Activated naive CD8-positive, alpha-beta T cell treated with anti-CD3 and anti-CD28 coated beads for 36 hours (primary cell): ENCODE results near the gene SCN1A. TPM values are rescaled to one million over a fixed set of nuclear protein-coding genes. Genes with fewer than 3 reads are reported as not detected.

Experiments
- DNase-seq: peaks from one replicate; pipeline ENCODE4 v3.0.0; 2021
- H3K27ac Mint-ChIP-seq: one replicate; pipeline ENCODE4 v1.8.0; 2022; ENCODE audit warnings: mild to moderate bottlenecking, moderate library complexity, mixed read lengths
- H3K27me3 Mint-ChIP-seq: one replicate; pipeline ENCODE4 v1.8.0; 2022; ENCODE audit warnings: mild to moderate bottlenecking, mixed read lengths
- H3K36me3 Mint-ChIP-seq: one replicate; pipeline ENCODE4 v1.8.0; 2021; ENCODE audit warnings: mild to moderate bottlenecking, mixed read lengths
- H3K4me1 Mint-ChIP-seq: one replicate; pipeline ENCODE4 v1.8.0; 2021; ENCODE audit warnings: mixed read lengths
- H3K4me3 Mint-ChIP-seq: one replicate; pipeline ENCODE4 v1.8.0; 2022; ENCODE audit warnings: mild to moderate bottlenecking, moderate library complexity, mixed read lengths
- H3K9me3 Mint-ChIP-seq: one replicate; pipeline ENCODE4 v1.8.0; 2022; ENCODE audit warnings: mixed read lengths
- total RNA-seq, 2 experiments: library from RNA; stranded (reverse); gene quantifications; one replicate each; pipeline ENCODE4 v1.2.3, GENCODE V29; 2021

The SCN1A gene
- not detected for total RNA-seq

GRCh38 chr2:166127217-166128155, at the start of gene SCN1A:
Gene SCN1A, minus strand, starts transcription at chr2:166128020. Its CDS starts 54,399 bp downstream, at chr2:166073621.
- no peak within 1 kb of the TSS for H3K27ac Mint-ChIP-seq
- H3K27me3 Mint-ChIP-seq = peaks cover 15% of the 10 kb centered on the region
- H3K4me3 Mint-ChIP-seq = no peak within 1 kb of the TSS
- no peaks in the 10 kb centered on the region for H3K9me3 Mint-ChIP-seq
- no peaks in the 10 kb centered on the region for H3K36me3 Mint-ChIP-seq
- no peak for DNase-seq
- H3K4me1 Mint-ChIP-seq = no peaks in the 10 kb centered on the region

- no peak for DNase-seq
- Mint-ChIP-seq H3K9me3 (no peaks in the 10 kb centered on the region), H3K27me3 (peaks cover 10% of the 10 kb centered on the region), H3K4me1 (no peaks in the 10 kb centered on the region), H3K4me3 (no peak overlapping the region), H3K36me3 (no peaks in the 10 kb centered on the region), H3K27ac (no peak overlapping the region)
These were observed 45.4 kb upstream of the SCN1A start for GRCh38 chr2:166173263-166173662.

DNA sequence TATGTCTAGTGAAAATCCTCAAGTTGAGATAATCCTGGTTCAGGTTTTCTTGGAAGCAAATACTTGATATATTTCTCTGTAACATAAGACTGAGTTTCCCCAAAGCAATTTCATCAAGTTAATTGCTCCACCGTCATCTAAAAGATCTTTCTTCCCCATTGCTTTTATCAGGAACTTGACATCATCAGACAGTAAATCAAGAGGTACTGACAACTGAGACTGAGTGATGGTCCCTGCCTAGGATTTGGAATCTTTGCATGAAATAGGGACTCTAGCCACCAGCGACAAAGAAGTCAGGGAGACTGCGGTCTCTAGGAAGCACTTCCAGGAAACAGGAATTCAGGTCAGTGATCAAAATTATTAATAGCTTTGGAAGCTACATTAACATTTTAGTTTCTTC, 43.4 kb upstream of the SCN1A start:
- no peaks in the 10 kb centered on the region for H3K36me3 Mint-ChIP-seq
- H3K9me3 Mint-ChIP-seq = no peaks in the 10 kb centered on the region
- H3K27ac Mint-ChIP-seq = no peak overlapping the region
- H3K27me3 Mint-ChIP-seq = peaks cover 15% of the 10 kb centered on the region
- H3K4me3 Mint-ChIP-seq = no peak overlapping the region
- no peaks in the 10 kb centered on the region for H3K4me1 Mint-ChIP-seq
- no peak for DNase-seq

GRCh38 chr2:166170356-166170755, 42.5 kb upstream of the SCN1A start:
- no peaks in the 10 kb centered on the region for H3K4me1 Mint-ChIP-seq
- no peak for DNase-seq
- H3K9me3 Mint-ChIP-seq = no peaks in the 10 kb centered on the region
- H3K4me3 Mint-ChIP-seq = no peak overlapping the region
- H3K27me3 Mint-ChIP-seq = peaks cover 17% of the 10 kb centered on the region
- no peaks in the 10 kb centered on the region for H3K36me3 Mint-ChIP-seq
- H3K27ac Mint-ChIP-seq = no peak overlapping the region

DNA sequence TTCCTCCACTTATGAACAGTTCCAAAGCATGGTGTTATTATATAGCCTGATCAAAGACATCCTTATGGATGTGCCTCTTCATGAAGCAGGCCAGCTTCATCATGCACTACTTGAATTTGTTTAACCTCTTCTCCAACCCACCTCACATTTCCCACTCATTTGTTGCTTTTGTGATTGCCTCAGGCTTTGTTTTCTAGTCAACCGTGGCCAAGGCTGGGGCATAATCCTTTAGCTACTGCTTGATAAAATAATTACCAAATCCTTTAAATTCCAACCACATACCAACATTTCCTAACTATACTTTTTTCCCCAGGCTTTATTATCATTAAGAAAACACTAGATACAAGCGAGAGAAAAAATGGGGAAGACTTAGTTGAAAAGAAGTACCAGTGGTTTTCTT, 39.6 kb upstream of the SCN1A start:
- Mint-ChIP-seq H3K36me3 (no peaks in the 10 kb centered on the region), H3K4me1 (no peaks in the 10 kb centered on the region), H3K27me3 (peaks cover 17% of the 10 kb centered on the region), H3K27ac (no peak overlapping the region), H3K9me3 (no peaks in the 10 kb centered on the region), H3K4me3 (no peak overlapping the region)
- DNase-seq = no peak

GRCh38 chr2:166163775-166164174, 36.0 kb upstream of the SCN1A start:
- no peaks in the 10 kb centered on the region for H3K9me3 Mint-ChIP-seq
- H3K4me3 Mint-ChIP-seq = no peak overlapping the region
- no peak overlapping the region for H3K27ac Mint-ChIP-seq
- no peaks in the 10 kb centered on the region for H3K36me3 Mint-ChIP-seq
- peaks cover 17% of the 10 kb centered on the region for H3K27me3 Mint-ChIP-seq
- DNase-seq = no peak
- no peaks in the 10 kb centered on the region for H3K4me1 Mint-ChIP-seq

GRCh38 chr2:166158546-166158945, 30.7 kb upstream of the SCN1A start:
- DNase-seq = no peak
- no peaks in the 10 kb centered on the region for H3K36me3 Mint-ChIP-seq
- no peaks in the 10 kb centered on the region for H3K4me1 Mint-ChIP-seq
- peaks cover 6% of the 10 kb centered on the region for H3K27me3 Mint-ChIP-seq
- H3K9me3 Mint-ChIP-seq = no peaks in the 10 kb centered on the region
- no peak overlapping the region for H3K4me3 Mint-ChIP-seq
- no peak overlapping the region for H3K27ac Mint-ChIP-seq

DNA sequence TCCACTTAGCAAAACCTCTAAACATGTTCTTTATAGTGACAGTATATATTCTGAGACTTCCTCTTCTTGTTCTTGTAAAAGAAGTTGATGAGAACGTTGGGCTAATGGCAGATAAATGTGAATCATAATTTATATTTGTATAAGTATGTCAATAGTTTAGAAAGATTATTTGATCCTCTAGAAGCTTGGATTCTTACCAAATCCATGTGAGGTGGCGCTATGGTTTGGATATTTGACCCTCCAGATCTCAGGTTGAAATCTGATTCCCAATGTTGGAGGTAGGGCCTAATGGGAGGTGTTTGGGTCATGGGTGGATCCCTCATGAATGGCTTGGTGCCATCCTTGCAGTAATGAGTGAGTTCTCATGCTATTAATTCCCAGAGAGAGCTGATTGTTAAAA, 29.8 kb upstream of the SCN1A start:
- Mint-ChIP-seq H3K36me3 (no peaks in the 10 kb centered on the region), H3K27me3 (peaks cover 11% of the 10 kb centered on the region), H3K4me3 (no peak overlapping the region), H3K9me3 (no peaks in the 10 kb centered on the region), H3K27ac (no peak overlapping the region), H3K4me1 (no peaks in the 10 kb centered on the region)
- no peak for DNase-seq

DNA sequence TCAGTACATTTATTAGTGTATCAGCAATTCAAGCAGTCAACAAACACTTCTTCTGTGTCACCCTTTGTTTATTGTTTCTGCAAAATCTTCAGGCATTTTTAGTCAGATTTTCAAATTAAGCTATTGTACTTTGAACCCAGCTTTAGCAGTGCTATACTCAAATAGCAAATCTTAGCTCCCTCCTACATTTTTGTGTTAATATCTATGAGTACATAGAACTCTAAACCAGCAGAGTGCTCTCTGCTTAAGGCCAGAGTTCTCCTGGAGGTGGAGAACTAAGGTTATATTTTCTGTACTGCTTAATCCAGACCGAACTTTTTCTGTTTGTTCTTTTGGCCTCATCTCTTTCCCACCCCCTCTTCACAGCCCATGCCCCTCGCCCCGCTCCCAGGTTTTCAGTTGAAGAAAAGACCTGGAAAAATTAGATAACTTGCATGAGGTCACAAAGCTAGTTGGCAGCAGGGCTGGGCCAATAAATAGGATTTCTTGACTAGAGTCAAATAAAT, 29.2 kb upstream of the SCN1A start:
- Mint-ChIP-seq H3K27me3 (peaks cover 11% of the 10 kb centered on the region), H3K36me3 (no peaks in the 10 kb centered on the region), H3K9me3 (no peaks in the 10 kb centered on the region), H3K27ac (no peak overlapping the region), H3K4me3 (no peak overlapping the region), H3K4me1 (no peaks in the 10 kb centered on the region)
- no peak for DNase-seq

GRCh38 chr2:166155589-166155988, 27.8 kb upstream of the SCN1A start:
- no peak for DNase-seq
- no peaks in the 10 kb centered on the region for H3K4me1 Mint-ChIP-seq
- H3K27ac Mint-ChIP-seq = no peak overlapping the region
- H3K27me3 Mint-ChIP-seq = peaks cover 11% of the 10 kb centered on the region
- no peak overlapping the region for H3K4me3 Mint-ChIP-seq
- H3K9me3 Mint-ChIP-seq = no peaks in the 10 kb centered on the region
- H3K36me3 Mint-ChIP-seq = no peaks in the 10 kb centered on the region

- H3K36me3 Mint-ChIP-seq = no peaks in the 10 kb centered on the region
- no peaks in the 10 kb centered on the region for H3K4me1 Mint-ChIP-seq
- no peaks in the 10 kb centered on the region for H3K9me3 Mint-ChIP-seq
- H3K27me3 Mint-ChIP-seq = peaks cover 10% of the 10 kb centered on the region
- no peak overlapping the region for H3K27ac Mint-ChIP-seq
- no peak for DNase-seq
- H3K4me3 Mint-ChIP-seq = no peak overlapping the region
These were observed 27.0 kb upstream of the SCN1A start for GRCh38 chr2:166154685-166155338.

DNA sequence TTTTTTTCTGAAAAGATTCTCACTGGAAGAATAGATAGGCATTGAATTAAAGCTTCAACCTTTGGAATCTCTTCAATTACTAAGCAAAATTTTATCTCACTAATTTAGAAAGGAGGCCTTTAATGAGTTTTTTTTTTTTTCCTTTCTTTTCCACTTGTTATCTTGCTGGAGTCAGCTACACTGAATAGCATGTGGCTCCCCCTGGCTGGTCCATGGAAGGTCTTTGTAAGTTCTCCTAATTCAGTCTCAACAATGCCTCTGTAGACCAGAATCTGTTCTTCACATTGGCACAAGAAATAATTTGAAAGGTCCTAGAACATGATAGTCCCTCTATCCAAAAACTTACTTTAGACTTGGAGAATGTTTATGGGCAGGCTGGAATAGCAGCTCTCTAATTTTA, 24.2 kb upstream of the SCN1A start:
- H3K4me3 Mint-ChIP-seq = no peak overlapping the region
- H3K27ac Mint-ChIP-seq = no peak overlapping the region
- no peak for DNase-seq
- no peaks in the 10 kb centered on the region for H3K36me3 Mint-ChIP-seq
- no peaks in the 10 kb centered on the region for H3K4me1 Mint-ChIP-seq
- no peaks in the 10 kb centered on the region for H3K9me3 Mint-ChIP-seq
- peaks cover 12% of the 10 kb centered on the region for H3K27me3 Mint-ChIP-seq

GRCh38 chr2:166148500-166149400, 20.9 kb upstream of the SCN1A start:
- no peak overlapping the region for H3K27ac Mint-ChIP-seq
- H3K4me3 Mint-ChIP-seq = no peak overlapping the region
- no peak for DNase-seq
- H3K9me3 Mint-ChIP-seq = no peaks in the 10 kb centered on the region
- no peaks in the 10 kb centered on the region for H3K4me1 Mint-ChIP-seq
- peaks cover 12% of the 10 kb centered on the region for H3K27me3 Mint-ChIP-seq
- H3K36me3 Mint-ChIP-seq = no peaks in the 10 kb centered on the region

GRCh38 chr2:166147883-166148282, 20.1 kb upstream of the SCN1A start:
- Mint-ChIP-seq H3K27me3 (peaks cover 5% of the 10 kb centered on the region), H3K4me3 (no peak overlapping the region), H3K4me1 (no peaks in the 10 kb centered on the region), H3K36me3 (no peaks in the 10 kb centered on the region), H3K27ac (no peak overlapping the region), H3K9me3 (no peaks in the 10 kb centered on the region)
- DNase-seq = no peak

DNA sequence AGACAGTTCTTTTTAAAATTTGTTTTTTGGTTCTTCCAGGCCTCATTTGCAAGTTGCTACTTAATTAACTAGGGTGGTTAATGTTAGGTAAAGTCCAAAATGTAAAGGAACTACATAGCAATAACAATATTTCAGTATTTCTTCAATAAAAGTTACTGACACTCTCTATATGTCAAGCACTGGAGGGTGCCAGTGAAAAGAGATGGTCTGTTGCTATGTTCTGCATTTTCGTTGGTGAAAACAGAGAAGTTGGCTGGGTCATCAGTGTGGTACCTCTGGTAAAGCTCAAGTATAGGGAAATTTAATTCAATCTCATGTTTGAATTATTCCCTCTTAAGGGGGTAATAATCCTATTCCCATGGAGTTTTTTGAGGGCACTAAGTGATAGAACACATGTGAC, 16.3 kb upstream of the SCN1A start:
- H3K27me3 Mint-ChIP-seq = peaks cover 5% of the 10 kb centered on the region
- no peaks in the 10 kb centered on the region for H3K4me1 Mint-ChIP-seq
- no peak for DNase-seq

More for the DNA sequence above, 16.3 kb upstream of the SCN1A start:
- Mint-ChIP-seq H3K4me3 (no peak overlapping the region), H3K9me3 (peaks cover 7% of the 10 kb centered on the region), H3K36me3 (no peaks in the 10 kb centered on the region), H3K27ac (no peak overlapping the region)
